ENCODE results near the gene CPE. TPM values are rescaled to one million over a fixed set of nuclear protein-coding genes. Genes with fewer than 3 reads are reported as not detected.

Gene CPE
- polyA plus RNA-seq, 1 of the 3 experiments (the other 2 are of a cell fraction) = 18.2 TPM

GRCh38 chr4:165370530-165370929, 8.3 kb upstream of the CPE start:
- Histone ChIP-seq H3K4me1 (ENCODE audit: control insufficient read depth in 1 of 2, insufficient read depth in 2 of 2, low read depth in 1 of 2, low read length in 1 of 2) (no peaks in the 10 kb centered on the region), H3K4me3 (ENCODE audit: low read depth in 2 of 2, low read length in 1 of 2) (no peak overlapping the region), H3K4me2 (no peak overlapping the region), H2AFZ (ENCODE audit: low read depth) (no peak overlapping the region), H3K9ac (no peak overlapping the region), H3K27me3 (ENCODE audit: insufficient read depth) (no peaks in the 10 kb centered on the region), H3K36me3 (replicated peaks in 1 of 2; ENCODE audit: control insufficient read depth in 1 of 2, insufficient read depth in 2 of 2, low read length in 1 of 2) (no peaks in the 10 kb centered on the region), H3K9me3 (no peaks in the 10 kb centered on the region), H4K20me1 (ENCODE audit: insufficient read depth) (no peaks in the 10 kb centered on the region), H3K79me2 (ENCODE audit: insufficient read depth) (no peaks in the 10 kb centered on the region), H3K27ac (ENCODE audit: low read depth in 2 of 2, low read length in 1 of 2) (no peak overlapping the region), H3F3A (replicated peaks; ENCODE audit: insufficient read depth) (no peaks in the 10 kb centered on the region), H3K9me2 (no peaks in the 10 kb centered on the region)
- no peak for TF ChIP-seq EZH2phosphoT487 (IDR thresholded peaks at IDR 0.05; ENCODE audit: borderline replicate concordance, low read depth)
- TF ChIP-seq TAF1 (IDR thresholded peaks at IDR 0.05; ENCODE audit: borderline replicate concordance, low read depth, low read length) = no peak
- no peak for TF ChIP-seq ELF1 (IDR thresholded peaks at IDR 0.05)
- no peak for TF ChIP-seq GATA2 (CRISPR knock-in tag; IDR thresholded peaks at IDR 0.05)
- TF ChIP-seq JUND (IDR thresholded peaks at IDR 0.05) = no peak
- no peak for TF ChIP-seq FOSL2 (IDR thresholded peaks at IDR 0.05; ENCODE audit: borderline replicate concordance, low read depth)
- no peak for TF ChIP-seq USF1 (IDR thresholded peaks at IDR 0.05; ENCODE audit: borderline replicate concordance, low read depth)
- POLR2A ChIA-PET = no interaction called here
- 28% methylated on average over 1 of the region's 1 CpG for WGBS (ENCODE audit: low lambda C conversion rate)
- CTCF ChIA-PET = interaction anchor here (0.6 to 1.3 kb wide), 2 partner anchors 83 to 239 kb away, joined by 3 read pairs; no protein-coding TSS in a partner anchor
- no peak for DNase-seq

GRCh38 chr4:165375465-165375864, 3.3 kb upstream of the CPE start:
- Histone ChIP-seq H3K9ac (no peak overlapping the region), H3K9me2 (no peaks in the 10 kb centered on the region), H2AFZ (ENCODE audit: low read depth) (no peak overlapping the region), H3K27ac (ENCODE audit: low read depth in 2 of 2, low read length in 1 of 2) (no peak overlapping the region), H3K4me3 (ENCODE audit: low read depth in 2 of 2, low read length in 1 of 2) (no peak overlapping the region), H3K4me2 (no peak overlapping the region), H3K79me2 (ENCODE audit: insufficient read depth) (no peaks in the 10 kb centered on the region), H4K20me1 (ENCODE audit: insufficient read depth) (no peaks in the 10 kb centered on the region), H3K27me3 (ENCODE audit: insufficient read depth) (no peaks in the 10 kb centered on the region; the same call in 1 of the 2 replicates), H3K4me1 (ENCODE audit: control insufficient read depth in 1 of 2, insufficient read depth in 2 of 2, low read depth in 1 of 2, low read length in 1 of 2) (peaks cover 0 to 4% of the 10 kb centered on the region in 2 experiments; a peak in 2 of 4 replicates), H3K36me3 (replicated peaks in 1 of 2; ENCODE audit: control insufficient read depth in 1 of 2, insufficient read depth in 2 of 2, low read length in 1 of 2) (no peaks in the 10 kb centered on the region), H3F3A (replicated peaks; ENCODE audit: insufficient read depth) (no peaks in the 10 kb centered on the region), H3K9me3 (no peaks in the 10 kb centered on the region)
- ChIA-PET POLR2A (no interaction called here), CTCF (interaction anchor here (1.2 to 5.7 kb wide), 2 partner anchors 20 to 89 kb away, joined by 5 to 32 read pairs; no protein-coding TSS in a partner anchor)
- TF ChIP-seq RAD21 (IDR thresholded peaks at IDR 0.05; ENCODE audit: low read length) (no peak), GATA2 (CRISPR knock-in tag; IDR thresholded peaks at IDR 0.05) (no peak), EP300 (IDR thresholded peaks at IDR 0.05; ENCODE audit: borderline replicate concordance in 1 of 2, low read depth in 1 of 2, low read length in 1 of 2) (no peak), FOSL2 (IDR thresholded peaks at IDR 0.05; ENCODE audit: borderline replicate concordance, low read depth) (no peak), TAF1 (IDR thresholded peaks at IDR 0.05; ENCODE audit: borderline replicate concordance, low read depth, low read length) (no peak), USF2 (IDR thresholded peaks at IDR 0.05; ENCODE audit: borderline replicate concordance, low read depth, low read length) (no peak), MAX (IDR thresholded peaks at IDR 0.05; ENCODE audit: low read depth) (no peak), RXRA (IDR thresholded peaks at IDR 0.05; ENCODE audit: borderline replicate concordance, low read depth) (no peak), TEAD4 (IDR thresholded peaks at IDR 0.05; ENCODE audit: borderline replicate concordance, insufficient read depth) (no peak), GABPA (IDR thresholded peaks at IDR 0.05; ENCODE audit: low read depth) (no peak), RCOR1 (IDR thresholded peaks at IDR 0.05; ENCODE audit: low read length) (no peak), FOXM1 (IDR thresholded peaks at IDR 0.05; ENCODE audit: low read depth) (no peak), PBX3 (IDR thresholded peaks at IDR 0.05) (no peak), CTCF (IDR thresholded peaks at IDR 0.05) (no peak), REST (IDR thresholded peaks at IDR 0.05; ENCODE audit: low read depth, low read length) (no peak), NFIC (IDR thresholded peaks at IDR 0.05; ENCODE audit: borderline replicate concordance) (no peak)
- no peak for DNase-seq
- 73% methylated on average over 2 of the region's 2 CpGs for WGBS (ENCODE audit: low lambda C conversion rate)
